Measurements from ENCODE around the gene CHAF1A. TPM values are rescaled to one million over a fixed set of nuclear protein-coding genes. Genes with fewer than 3 reads are reported as not detected.

Gene CHAF1A
- total and polyA plus RNA-seq, 12 donors = 4.2 to 8.7 (median 5.8) TPM

DNA sequence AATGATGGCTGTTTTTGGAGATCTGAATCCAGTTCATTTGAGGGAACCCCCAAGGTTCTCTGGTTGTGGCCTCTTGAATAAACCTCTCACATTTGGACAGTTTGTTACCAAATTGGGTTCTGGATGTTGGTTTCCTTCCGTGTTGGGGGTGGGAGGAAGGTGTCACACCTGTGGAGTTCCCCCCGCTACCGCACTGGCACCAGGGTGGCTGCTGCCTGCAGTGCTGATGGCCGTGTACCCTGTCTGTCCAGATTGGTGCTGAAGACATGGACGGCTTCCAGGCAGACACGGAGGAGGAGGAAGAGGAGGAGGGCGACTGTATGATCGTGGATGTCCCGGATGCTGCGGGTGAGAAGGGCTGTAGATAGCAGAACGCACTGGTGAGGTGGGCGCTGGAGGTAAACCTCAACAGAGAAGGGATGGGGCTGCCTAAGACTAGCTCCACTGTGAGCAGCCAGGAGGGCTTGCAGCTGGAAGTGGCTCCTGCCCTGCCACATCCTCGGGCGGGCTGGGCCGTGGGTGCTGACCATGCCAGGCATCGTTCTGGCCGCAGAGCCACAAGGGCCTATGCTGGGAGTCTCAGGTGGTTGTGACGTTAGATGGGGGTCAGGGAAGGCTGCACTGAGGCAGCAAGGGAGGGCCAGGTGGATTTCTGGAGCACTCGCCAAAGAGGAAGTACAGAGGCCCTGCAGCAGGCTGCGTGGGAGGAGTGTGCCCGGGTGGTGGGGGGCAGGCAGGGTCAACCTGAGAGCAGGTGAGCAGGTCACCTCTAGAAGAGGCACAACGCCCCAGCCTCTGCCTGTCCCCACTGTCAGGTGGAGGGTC lies 39.8 kb downstream of the CHAF1A start:
- WGBS, 2 donors = 81 to 84% methylated on average over 22 of the region's 22 CpGs
- H3K4me3 ChIP-seq = no peak overlapping the region
- intact Hi-C loops (cut with DNase I) = no loop called here

DNA sequence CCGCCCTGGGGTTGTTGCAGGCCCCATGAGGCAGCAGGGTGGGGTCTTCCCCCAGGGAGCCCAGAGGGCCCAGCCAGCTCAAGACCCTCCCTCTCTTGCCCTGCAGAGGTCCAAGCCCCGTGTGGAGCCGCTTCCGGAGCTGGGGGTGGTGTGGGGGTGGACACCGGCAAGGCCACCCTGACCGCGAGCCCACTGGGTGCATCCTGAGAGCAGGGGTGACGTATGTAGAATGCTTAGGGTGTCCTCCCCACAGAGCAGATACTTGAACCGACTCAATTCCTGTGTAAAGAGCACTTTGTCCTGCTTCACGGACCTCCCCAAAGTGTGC lies 40.3 kb downstream of the CHAF1A start:
- no peak for TF ChIP-seq CTCF (IDR thresholded peaks at IDR 0.05)
- 83 to 85% methylated on average over 10 of the region's 10 CpGs for WGBS, 2 donors
- intact Hi-C loops (cut with DNase I) = no loop called here

More for the DNA sequence above, 39.8 kb downstream of the CHAF1A start:
- Histone ChIP-seq H3K9me3 (no peaks in the 10 kb centered on the region), H3K4me1 (no peaks in the 10 kb centered on the region), H3K27me3 (no peaks in the 10 kb centered on the region), H3K27ac (no peak overlapping the region), H3K36me3 (peaks cover 0 to 50% (median 28%) of the 10 kb centered on the region in 9 donors)
- no peak for TF ChIP-seq CTCF (IDR thresholded peaks at IDR 0.05)
- ATAC-seq (no peak), DNase-seq (no peak)

GRCh38 chr19:4443188-4443587 lies 40.7 kb downstream of the CHAF1A start:
- Histone ChIP-seq H3K4me1 (peaks cover 0 to 1% (median 0%) of the 10 kb centered on the region in 9 donors), H3K27me3 (no peaks in the 10 kb centered on the region), H3K4me3 (no peak overlapping the region), H3K9me3 (no peaks in the 10 kb centered on the region), H3K27ac (no peak overlapping the region), H3K36me3 (peaks cover 0 to 57% (median 37%) of the 10 kb centered on the region in 9 donors)
- DNase-seq (no peak), ATAC-seq (no peak)
- intact Hi-C loops (cut with DNase I) = no loop called here
- no peak for TF ChIP-seq CTCF (IDR thresholded peaks at IDR 0.05)
- 93 to 94% methylated on average over 15 of the region's 15 CpGs for WGBS, 2 donors

More for the DNA sequence above, 40.3 kb downstream of the CHAF1A start:
- Histone ChIP-seq H3K9me3 (no peaks in the 10 kb centered on the region), H3K4me3 (no peak overlapping the region), H3K4me1 (no peaks in the 10 kb centered on the region), H3K27me3 (no peaks in the 10 kb centered on the region), H3K36me3 (peaks cover 0 to 53% (median 33%) of the 10 kb centered on the region in 9 donors), H3K27ac (no peak overlapping the region)
- no peak for DNase-seq
- no peak for ATAC-seq

GRCh38 chr19:4443966-4444764 lies 41.7 kb downstream of the CHAF1A start:
- no peak for ATAC-seq
- no peak for TF ChIP-seq CTCF (IDR thresholded peaks at IDR 0.05)
- peaks cover 0 to 63% (median 44%) of the 10 kb centered on the region in 9 donors for H3K36me3 ChIP-seq
- intact Hi-C loops (cut with DNase I) = no loop called here
- H3K27ac ChIP-seq = no peak overlapping the region
- peaks cover 0 to 11% (median 6%) of the 10 kb centered on the region in 9 donors for H3K4me1 ChIP-seq
- WGBS, 2 donors = 82 to 85% methylated on average over 20 of the region's 20 CpGs
- DNase-seq = no peak
- H3K9me3 ChIP-seq = no peaks in the 10 kb centered on the region
- H3K4me3 ChIP-seq = no peak overlapping the region
- H3K27me3 ChIP-seq = no peaks in the 10 kb centered on the region

Measured in heart right ventricle (tissue), 16 donors.